Fibroblast of lung (primary cell): ENCODE data around the gene UGT1A5. TPM values are rescaled to one million over a fixed set of nuclear protein-coding genes. Genes with fewer than 3 reads are reported as not detected.

Experiments
- DNase-seq, 2 donors: peaks; one replicate each; pipeline versions ENCODE4 v3.0.0 to v3.0.0-alpha.2; 2010; ENCODE audit warnings: low read depth in 2 of 2
- H2AFZ ChIP-seq: 2 replicates; pipeline ENCODE4 v1.5.1; 2012; ENCODE audit warnings: low read length, control low read depth, inconsistent platforms
- H3K27ac ChIP-seq: 2 replicates; pipeline ENCODE4 v1.5.1; 2011; ENCODE audit warnings: low read length, control low read depth; ENCODE audit not compliant: insufficient read depth
- H3K27me3 ChIP-seq: 2 replicates; pipeline ENCODE4 v1.5.1; 2011; ENCODE audit warnings: mild to moderate bottlenecking, low read length; ENCODE audit not compliant: control insufficient read depth, insufficient read depth
- H3K36me3 ChIP-seq: 2 replicates; pipeline ENCODE4 v1.5.1; 2011; ENCODE audit warnings: low read length; ENCODE audit not compliant: control insufficient read depth, insufficient read depth
- H3K4me1 ChIP-seq: 2 replicates; pipeline ENCODE4 v1.5.1; 2011; ENCODE audit warnings: low read length; ENCODE audit not compliant: control insufficient read depth, insufficient read depth; ENCODE audit errors: extremely low read depth
- H3K4me2 ChIP-seq: 2 replicates; pipeline ENCODE4 v1.5.1; 2011; ENCODE audit warnings: low read length, control low read depth; ENCODE audit not compliant: insufficient read depth; ENCODE audit errors: extremely low read depth
- H3K4me3 ChIP-seq, 4 experiments: fragments of 200-600 bp in 1 of 4; sonication (generic) in 1 of 4; replicated peaks in 1 of 4; 2 replicates each; pipeline ENCODE4 v1.5.1; 2011 to 2016; ENCODE audit warnings: low read length in 4 of 4, low read depth in 3 of 4, mild to moderate bottlenecking in 3 of 4, control low read depth in 2 of 4, inconsistent platforms in 1 of 4, mixed read lengths in 1 of 4; ENCODE audit not compliant: insufficient read depth in 1 of 4; ENCODE audit errors: control extremely low read depth in 1 of 4
- H3K79me2 ChIP-seq: 2 replicates; pipeline ENCODE4 v1.5.1; 2012; ENCODE audit warnings: mild to moderate bottlenecking, low read length, inconsistent platforms; ENCODE audit not compliant: control insufficient read depth, insufficient read depth
- H3K9ac ChIP-seq: 2 replicates; pipeline ENCODE4 v1.5.1; 2011; ENCODE audit warnings: mild to moderate bottlenecking, low read length, control low read depth; ENCODE audit not compliant: insufficient read depth
- H3K9me3 ChIP-seq: 2 replicates; pipeline ENCODE4 v1.5.1; 2012; ENCODE audit warnings: low read depth, low read length; ENCODE audit not compliant: control insufficient read depth, insufficient read depth
- H4K20me1 ChIP-seq: 2 replicates; pipeline ENCODE4 v1.5.1; 2011; ENCODE audit warnings: low read length; ENCODE audit not compliant: control insufficient read depth, insufficient read depth; ENCODE audit errors: extremely low read depth
- EZH2 ChIP-seq: IDR thresholded peaks from 2 replicates; pipeline ENCODE4 v1.5.1; 2012; ENCODE audit warnings: low read length, control low read depth, mild to moderate bottlenecking; ENCODE audit errors: missing control alignments
- polyA plus RNA-seq, 2 donors: library from polyadenylated mRNA; depleted of rRNA in 1 of 2; stranded (reverse) in 1 of 2; unstranded in 1 of 2; fragments of >200 nt; gene quantifications; 2 replicates each; pipeline ENCODE4 v1.2.1, GENCODE V29; 2011 to 2012; ENCODE audit warnings: missing spikeins in 1 of 2
- total RNA-seq: library from RNA; depleted of rRNA; stranded (reverse); fragments of >200 nt; gene quantifications from 2 replicates; pipeline ENCODE4 v1.2.1, GENCODE V29; 2014
- TF ChIP-seq, protein P1 (sequence below), 2 donors: IDR thresholded peaks in 1 of 2; conservative IDR thresholded peaks in 1 of 2; 1 replicate in 1 of 2; 2 replicates in 1 of 2; pipeline ENCODE4 v1.5.1; 2011 to 2012; ENCODE audit warnings: low read length in 2 of 2, control low read depth in 1 of 2, inconsistent platforms in 1 of 2, low read depth in 1 of 2, mild to moderate bottlenecking in 1 of 2

Gene UGT1A5
- total and polyA plus RNA-seq, 2 donors (not counting 1 experiment from before 2014, with no cell fraction given), result not detected

DNA sequence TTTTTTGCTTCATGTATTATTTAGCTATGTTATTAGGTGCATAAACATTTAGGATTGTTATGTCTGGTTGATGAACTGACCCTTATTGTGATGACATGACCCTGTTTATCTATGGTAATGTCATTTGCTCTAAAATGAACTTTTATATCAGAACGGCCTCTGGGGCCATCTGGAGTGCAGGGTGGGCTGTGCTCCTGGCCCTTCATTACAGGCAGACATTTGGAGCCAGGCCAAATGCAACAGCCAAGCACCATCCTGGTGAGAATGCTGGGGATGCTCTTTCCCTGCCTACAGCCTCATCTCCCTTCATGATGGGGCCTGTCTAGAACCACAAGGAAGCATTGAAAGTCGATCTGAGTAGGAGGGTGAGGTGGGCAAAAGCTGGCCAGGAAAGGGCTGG lies 103.6 kb downstream of the UGT1A5 start:
- Histone ChIP-seq H3K4me1 (no peaks in the 10 kb centered on the region), H3K4me3 (no peak overlapping the region), H3K79me2 (no peaks in the 10 kb centered on the region), H2AFZ (no peak overlapping the region), H4K20me1 (no peaks in the 10 kb centered on the region), H3K27ac (no peak overlapping the region), H3K4me2 (no peak overlapping the region), H3K36me3 (no peaks in the 10 kb centered on the region), H3K9ac (no peak overlapping the region), H3K27me3 (peaks cover 2% of the 10 kb centered on the region), H3K9me3 (no peaks in the 10 kb centered on the region)
- no peak for DNase-seq
- TF ChIP-seq, protein P1, sequence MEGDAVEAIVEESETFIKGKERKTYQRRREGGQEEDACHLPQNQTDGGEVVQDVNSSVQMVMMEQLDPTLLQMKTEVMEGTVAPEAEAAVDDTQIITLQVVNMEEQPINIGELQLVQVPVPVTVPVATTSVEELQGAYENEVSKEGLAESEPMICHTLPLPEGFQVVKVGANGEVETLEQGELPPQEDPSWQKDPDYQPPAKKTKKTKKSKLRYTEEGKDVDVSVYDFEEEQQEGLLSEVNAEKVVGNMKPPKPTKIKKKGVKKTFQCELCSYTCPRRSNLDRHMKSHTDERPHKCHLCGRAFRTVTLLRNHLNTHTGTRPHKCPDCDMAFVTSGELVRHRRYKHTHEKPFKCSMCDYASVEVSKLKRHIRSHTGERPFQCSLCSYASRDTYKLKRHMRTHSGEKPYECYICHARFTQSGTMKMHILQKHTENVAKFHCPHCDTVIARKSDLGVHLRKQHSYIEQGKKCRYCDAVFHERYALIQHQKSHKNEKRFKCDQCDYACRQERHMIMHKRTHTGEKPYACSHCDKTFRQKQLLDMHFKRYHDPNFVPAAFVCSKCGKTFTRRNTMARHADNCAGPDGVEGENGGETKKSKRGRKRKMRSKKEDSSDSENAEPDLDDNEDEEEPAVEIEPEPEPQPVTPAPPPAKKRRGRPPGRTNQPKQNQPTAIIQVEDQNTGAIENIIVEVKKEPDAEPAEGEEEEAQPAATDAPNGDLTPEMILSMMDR (conservative IDR thresholded peaks at IDR 0.05 in 1 of 2, IDR thresholded peaks at IDR 0.05 in 1 of 2; ENCODE audit: low read depth in 1 of 2, low read length in 2 of 2), result no peak
- no peak for TF ChIP-seq EZH2

DNA sequence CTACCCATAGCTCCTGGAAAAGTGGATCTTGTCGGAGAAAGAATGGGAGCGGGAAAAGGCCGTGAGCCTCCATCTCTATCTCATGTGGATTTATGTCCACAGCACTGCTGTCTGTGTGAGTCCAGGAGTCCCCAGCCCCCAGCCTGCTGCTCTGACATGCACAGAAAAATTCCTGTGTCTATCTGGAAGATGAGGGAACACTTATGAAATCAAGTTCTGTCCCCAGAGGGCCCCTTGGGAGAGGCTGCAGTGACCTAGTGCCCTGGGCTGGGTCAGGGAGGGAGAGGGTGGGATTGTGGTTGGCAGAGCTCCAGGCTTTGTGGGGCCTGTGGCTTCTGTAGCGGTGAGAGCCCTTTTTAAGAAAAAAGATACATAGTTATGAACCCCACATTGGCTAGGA lies 104.1 kb downstream of the UGT1A5 start:
- Histone ChIP-seq H3K79me2 (no peaks in the 10 kb centered on the region), H3K9ac (no peak overlapping the region), H2AFZ (no peak overlapping the region), H3K9me3 (no peaks in the 10 kb centered on the region), H3K4me3 (no peak overlapping the region), H4K20me1 (no peaks in the 10 kb centered on the region), H3K36me3 (no peaks in the 10 kb centered on the region), H3K27ac (no peak overlapping the region), H3K4me1 (no peaks in the 10 kb centered on the region), H3K27me3 (peaks cover 4% of the 10 kb centered on the region), H3K4me2 (no peak overlapping the region)
- DNase-seq, result no peak
- TF ChIP-seq, protein P1 (conservative IDR thresholded peaks at IDR 0.05 in 1 of 2, IDR thresholded peaks at IDR 0.05 in 1 of 2; ENCODE audit: low read depth in 1 of 2, low read length in 2 of 2), result no peak
- no peak for TF ChIP-seq EZH2

DNA sequence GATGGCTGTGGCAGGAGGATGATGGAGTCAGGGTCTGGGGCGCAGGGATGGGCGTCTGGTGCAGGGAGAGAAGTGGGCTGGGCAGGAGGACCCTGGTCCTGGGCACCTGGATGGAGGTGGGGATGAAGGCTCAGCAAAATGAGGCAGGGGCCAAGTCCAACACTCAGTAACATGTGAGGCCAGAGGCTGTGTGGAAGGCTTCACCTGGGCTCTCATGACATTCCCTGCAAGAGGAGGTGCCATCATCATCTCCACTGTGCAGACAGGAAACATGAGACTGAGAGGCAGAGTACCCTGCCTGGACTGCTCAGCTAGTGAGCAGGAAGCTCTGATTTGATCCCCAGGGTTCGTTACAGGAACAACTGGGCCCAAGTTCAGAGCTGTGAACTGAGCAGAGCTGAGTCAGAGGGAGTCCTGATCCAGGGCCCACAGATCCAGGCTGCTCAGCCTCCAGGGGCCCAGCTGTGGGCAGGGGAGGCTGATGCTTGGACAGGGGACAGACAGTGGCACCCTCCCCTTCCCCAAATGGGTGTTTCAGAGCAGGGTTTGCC lies 104.7 kb downstream of the UGT1A5 start:
- H2AFZ ChIP-seq, result no peak overlapping the region
- no peak overlapping the region for H3K9ac ChIP-seq
- no peak overlapping the region for H3K27ac ChIP-seq
- no peak overlapping the region for H3K4me2 ChIP-seq
- no peaks in the 10 kb centered on the region for H3K36me3 ChIP-seq
- no peaks in the 10 kb centered on the region for H3K4me1 ChIP-seq
- TF ChIP-seq EZH2, result no peak
- TF ChIP-seq, protein P1 (conservative IDR thresholded peaks at IDR 0.05 in 1 of 2, IDR thresholded peaks at IDR 0.05 in 1 of 2; ENCODE audit: low read depth in 1 of 2, low read length in 2 of 2), result no peak
- no peaks in the 10 kb centered on the region for H4K20me1 ChIP-seq
- H3K4me3 ChIP-seq, result no peak overlapping the region
- no peaks in the 10 kb centered on the region for H3K9me3 ChIP-seq
- DNase-seq, result peak in 1 of 2 donors; percentile 12
- no peaks in the 10 kb centered on the region for H3K79me2 ChIP-seq
- H3K27me3 ChIP-seq, result peaks cover 4% of the 10 kb centered on the region
